GM10847 (cell line): ENCODE data around the gene NAB1.

Source experiments
- POLR2A ChIP-seq: IDR thresholded peaks from 2 replicates; pipeline ENCODE4 v1.6.1; 2011; ENCODE audit not compliant: insufficient read length; ENCODE audit errors: extremely low read depth

NAB1 gene

DNA sequence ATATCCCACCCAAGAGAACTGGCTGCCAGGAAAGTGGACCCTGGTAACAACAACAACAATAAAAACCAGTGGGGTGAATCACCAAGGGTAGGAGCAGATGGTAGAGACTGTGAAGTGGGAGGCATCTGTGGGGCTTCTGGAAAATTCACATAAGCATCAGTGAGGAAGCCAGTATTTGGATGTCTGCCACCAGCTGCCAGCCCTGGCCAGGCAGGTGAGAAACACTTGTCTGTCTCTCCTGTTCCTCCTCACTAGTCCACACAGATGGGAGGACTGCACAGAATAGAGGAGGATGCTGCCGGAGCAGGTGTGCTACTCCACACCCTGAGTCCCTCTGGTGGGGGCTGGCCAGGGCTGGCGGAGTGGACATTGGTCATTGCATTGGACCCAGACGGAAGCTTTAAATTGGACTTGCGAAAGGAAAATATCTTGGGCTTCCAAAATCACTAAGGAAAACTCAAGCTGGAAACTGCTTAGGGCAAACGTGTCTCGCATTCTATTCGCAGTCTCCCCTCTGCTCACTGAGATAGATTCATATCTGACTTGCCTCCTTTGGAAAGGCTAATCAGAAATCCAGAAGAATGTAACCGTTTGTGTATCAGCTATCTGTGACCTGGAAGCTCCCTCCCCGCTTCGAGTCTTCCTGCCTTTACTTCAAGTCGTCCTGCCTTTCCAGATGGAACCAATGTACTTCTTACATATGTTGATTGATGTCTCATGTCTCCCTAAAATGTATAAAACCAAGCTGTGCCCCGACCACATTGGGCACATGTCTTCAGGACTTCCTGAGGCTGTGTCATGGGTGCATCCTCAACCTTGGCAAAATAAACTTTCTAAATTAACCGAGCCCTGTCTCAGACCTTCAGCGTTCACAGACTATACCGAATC lies 69.1 kb downstream of the NAB1 start:
- no peak for TF ChIP-seq POLR2A

- no peak for TF ChIP-seq POLR2A
Measured at GRCh38 chr2:190718652-190719526, 70.0 kb downstream of the NAB1 start.

GRCh38 chr2:190720276-190720675 lies 71.4 kb downstream of the NAB1 start:
- no peak for TF ChIP-seq POLR2A

DNA sequence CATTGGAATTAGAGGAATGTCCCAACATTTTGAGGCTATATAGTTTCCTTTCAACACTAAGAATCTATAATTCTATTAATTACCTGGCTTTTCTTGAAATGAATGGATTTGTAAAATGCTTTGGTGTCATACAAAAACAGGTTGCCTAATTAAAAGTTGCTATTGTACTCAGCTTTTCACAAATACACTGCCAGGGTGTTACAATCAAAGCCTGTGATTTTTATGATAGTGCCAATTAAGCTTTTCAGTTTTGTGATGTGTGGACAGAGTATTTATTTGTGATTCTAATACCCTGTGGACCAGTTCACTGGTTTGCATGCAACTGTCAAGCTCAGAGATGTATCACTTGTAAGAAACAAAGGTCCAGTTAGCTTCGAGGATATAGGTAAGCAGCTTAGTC lies 71.8 kb downstream of the NAB1 start:
- TF ChIP-seq POLR2A: no peak

DNA sequence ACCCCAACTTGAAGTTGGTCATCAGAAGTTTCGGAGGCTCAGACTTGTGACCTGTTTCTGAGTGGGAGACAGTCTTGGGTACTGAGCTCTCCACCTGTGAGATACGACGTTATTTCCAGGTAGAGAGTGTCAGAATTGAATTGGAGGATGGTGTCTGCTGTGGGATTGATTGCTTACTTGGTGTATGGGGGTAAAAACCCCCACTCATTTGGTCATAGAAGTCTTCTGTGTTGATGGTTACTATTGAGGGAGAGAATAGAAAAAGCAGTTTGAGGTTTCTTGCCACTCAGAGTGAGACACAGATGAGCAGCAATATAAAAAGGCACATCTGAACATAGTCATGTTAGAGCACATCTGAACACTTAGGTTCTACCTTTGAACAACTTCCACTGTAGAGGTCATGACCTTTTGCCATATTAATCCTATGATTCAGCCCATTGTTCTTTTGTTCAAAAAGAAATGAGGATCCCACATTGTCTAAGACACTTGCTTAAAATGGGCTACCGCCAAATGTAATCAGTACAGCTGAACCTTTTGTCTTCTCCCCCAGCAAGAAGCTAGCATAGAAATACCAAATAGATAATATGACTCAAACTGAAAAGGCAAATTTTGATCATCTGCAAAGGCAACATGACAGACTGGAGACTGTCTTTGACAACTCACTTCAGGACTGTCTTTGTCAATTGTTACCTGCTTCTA lies 73.3 kb downstream of the NAB1 start:
- TF ChIP-seq POLR2A: no peak

DNA sequence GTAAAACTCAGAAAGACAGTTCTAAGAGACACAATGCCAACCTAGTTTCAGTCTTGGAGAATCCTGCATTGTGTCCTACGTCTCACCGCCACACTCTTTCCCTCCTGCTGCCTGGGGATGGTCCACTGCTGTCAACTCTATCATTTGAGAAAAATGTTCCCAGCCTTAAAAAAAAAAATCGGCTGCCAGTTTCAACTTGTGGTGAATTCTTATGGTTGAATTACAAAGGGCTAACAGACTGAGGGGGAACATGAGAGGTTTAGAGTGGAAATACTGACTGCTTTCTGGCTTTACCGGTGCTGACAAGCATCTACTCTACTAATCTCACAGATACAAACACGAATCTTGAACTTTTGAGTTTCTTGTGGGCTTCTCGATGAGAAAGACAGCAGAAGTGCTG lies 74.0 kb downstream of the NAB1 start:
- TF ChIP-seq POLR2A: no peak

DNA sequence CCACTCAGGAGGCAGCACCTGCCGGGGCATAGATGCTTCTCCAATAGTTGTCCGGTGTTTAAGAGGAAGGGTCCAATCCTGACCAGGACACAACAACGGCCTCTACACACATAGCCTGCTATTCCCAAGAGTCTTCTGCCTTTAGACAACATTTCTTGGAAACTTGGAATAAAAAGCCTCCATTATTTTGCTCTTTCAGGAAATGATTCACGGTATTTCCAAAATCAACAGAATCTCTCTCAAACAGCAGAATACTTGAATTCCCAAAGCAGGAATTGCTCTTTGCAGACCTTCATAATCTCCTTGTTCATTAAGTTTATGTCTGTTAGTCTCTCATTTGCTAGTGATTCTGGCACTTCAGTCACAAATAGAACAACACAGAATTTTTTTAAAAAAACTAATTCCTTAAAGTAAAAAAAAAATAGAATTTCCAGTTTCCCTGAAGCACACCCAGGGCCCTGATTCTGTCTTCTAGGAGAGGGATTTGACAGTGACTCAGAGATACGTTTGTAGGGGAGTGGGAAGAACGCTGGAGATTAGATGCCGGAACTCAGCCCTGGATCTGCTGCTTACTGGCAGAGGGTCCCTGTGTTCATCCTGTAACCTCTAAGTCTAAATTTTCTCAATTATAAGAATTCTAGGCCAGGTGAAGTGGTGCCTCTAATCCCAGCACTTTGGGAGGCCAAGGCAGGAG lies 74.7 kb downstream of the NAB1 start:
- TF ChIP-seq POLR2A: no peak

GRCh38 chr2:190726255-190726654 lies 77.4 kb downstream of the NAB1 start:
- TF ChIP-seq POLR2A: no peak

GRCh38 chr2:190736355-190736754 lies 87.5 kb downstream of the NAB1 start:
- no peak for TF ChIP-seq POLR2A

DNA sequence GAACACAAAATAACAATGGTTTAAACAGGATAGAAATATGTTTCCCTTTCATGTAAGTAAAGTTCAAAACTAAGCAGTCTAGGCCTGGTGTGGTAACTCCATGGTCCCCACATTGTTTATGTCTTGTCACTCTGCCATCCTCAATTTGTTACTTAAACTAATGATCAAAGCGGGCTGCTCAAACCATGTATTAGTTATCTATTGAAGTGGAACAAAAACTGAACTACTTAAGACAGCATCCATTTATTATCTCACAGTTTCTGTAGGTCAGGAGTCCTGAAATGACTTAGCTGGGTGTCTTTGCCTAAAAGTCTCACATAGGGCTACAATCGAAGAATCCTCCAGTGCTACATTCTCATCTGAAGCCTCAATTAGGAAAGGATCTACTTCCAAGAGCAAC lies 91.6 kb downstream of the NAB1 start:
- no peak for TF ChIP-seq POLR2A
